Coronary artery (tissue), 2 donors: Measurements from ENCODE around the gene CPNE7.
"Not testable (repeated sequence)": the region's sequence is repeated elsewhere in the genome, so short reads cannot be mapped to it uniquely, and the experiment has no call there.

Experiments used
- DNase-seq: peaks from one replicate; pipeline ENCODE4 v3.0.0-alpha.2; 2017; ENCODE audit warnings: low spot score
- H3K27ac ChIP-seq, 2 donors: fragments of 200-600 bp; sonication (generic); one replicate each; pipeline ENCODE4 v1.5.1; 2016 to 2019
- H3K4me3 ChIP-seq: fragments of 200-600 bp; sonication (generic); 2 replicates; pipeline ENCODE4 v1.5.1; 2016; ENCODE audit warnings: mild to moderate bottlenecking, moderate library complexity
- TF ChIP-seq, protein P1 (sequence below): fragments of 200-600 bp; sonication (generic); IDR thresholded peaks from one replicate; pipeline ENCODE4 v1.5.1; 2019; ENCODE audit warnings: antibody characterized with exemption

CPNE7 gene

DNA sequence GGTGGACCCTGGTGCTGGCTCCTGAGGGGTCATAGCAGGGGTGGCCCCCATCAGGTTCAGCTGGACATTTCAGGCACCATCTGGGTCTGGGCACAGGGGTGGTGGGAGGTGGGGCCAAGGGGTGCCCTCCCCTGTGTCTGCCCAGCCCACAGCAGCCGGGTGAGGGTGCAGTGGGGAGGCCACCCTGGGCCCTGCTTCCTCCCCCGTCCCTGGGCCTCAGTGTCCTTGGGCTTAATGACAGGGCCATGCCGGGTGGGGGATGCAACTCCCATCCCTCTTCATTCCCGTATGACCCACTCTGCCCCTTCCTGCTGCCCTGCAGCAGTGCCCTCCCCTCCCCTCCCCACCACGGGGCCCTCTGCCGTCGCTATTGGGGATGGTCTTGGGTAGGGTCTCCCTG is 10.7 kb downstream of the CPNE7 start:
- TF ChIP-seq, protein P1, sequence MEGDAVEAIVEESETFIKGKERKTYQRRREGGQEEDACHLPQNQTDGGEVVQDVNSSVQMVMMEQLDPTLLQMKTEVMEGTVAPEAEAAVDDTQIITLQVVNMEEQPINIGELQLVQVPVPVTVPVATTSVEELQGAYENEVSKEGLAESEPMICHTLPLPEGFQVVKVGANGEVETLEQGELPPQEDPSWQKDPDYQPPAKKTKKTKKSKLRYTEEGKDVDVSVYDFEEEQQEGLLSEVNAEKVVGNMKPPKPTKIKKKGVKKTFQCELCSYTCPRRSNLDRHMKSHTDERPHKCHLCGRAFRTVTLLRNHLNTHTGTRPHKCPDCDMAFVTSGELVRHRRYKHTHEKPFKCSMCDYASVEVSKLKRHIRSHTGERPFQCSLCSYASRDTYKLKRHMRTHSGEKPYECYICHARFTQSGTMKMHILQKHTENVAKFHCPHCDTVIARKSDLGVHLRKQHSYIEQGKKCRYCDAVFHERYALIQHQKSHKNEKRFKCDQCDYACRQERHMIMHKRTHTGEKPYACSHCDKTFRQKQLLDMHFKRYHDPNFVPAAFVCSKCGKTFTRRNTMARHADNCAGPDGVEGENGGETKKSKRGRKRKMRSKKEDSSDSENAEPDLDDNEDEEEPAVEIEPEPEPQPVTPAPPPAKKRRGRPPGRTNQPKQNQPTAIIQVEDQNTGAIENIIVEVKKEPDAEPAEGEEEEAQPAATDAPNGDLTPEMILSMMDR = no peak
- DNase-seq = no peak
- Histone ChIP-seq H3K27ac (no peak overlapping the region), H3K4me3 (no peak overlapping the region)

DNA sequence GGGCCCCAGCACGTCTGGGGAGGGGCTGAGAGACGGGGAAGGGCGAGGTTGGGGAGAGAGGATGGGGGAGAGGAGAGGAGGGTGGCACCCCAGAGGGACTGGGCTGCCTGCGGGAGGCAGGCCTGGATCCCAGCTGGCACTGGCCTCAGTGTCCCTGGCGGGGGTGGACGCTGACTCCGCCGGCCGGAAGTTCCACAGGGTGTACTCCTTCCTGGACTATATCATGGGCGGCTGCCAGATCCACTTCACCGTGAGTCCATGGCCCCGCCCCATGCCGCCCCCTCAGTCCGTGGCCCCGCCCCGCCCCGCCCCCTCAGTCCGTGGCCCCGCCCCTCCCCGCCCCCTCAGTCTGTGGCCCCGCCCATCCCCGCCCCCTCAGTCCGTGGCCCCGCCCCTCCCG is 11.3 kb downstream of the CPNE7 start:
- Histone ChIP-seq H3K4me3 (no peak overlapping the region), H3K27ac (no peak overlapping the region)
- DNase-seq = no peak
- TF ChIP-seq, protein P1 = no peak

DNA sequence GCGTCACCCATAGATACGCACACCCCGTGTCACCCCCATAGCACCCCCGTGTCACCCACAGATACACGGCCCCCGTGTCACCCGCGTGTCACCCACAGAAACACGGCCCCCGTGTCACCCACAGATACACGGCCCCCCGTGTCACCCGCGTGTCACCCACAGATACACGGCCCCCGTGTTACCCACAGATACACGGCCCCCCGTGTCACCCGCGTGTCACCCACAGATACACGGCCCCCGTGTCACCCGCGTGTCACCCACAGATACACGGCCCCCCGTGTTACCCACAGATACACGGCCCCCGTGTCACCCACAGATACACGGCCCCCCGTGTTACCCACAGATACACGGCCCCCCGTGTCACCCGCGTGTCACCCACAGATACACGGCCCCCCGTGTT is 12.1 kb downstream of the CPNE7 start:
- not testable (repeated sequence) for DNase-seq, H3K27ac ChIP-seq, H3K4me3 ChIP-seq

DNA sequence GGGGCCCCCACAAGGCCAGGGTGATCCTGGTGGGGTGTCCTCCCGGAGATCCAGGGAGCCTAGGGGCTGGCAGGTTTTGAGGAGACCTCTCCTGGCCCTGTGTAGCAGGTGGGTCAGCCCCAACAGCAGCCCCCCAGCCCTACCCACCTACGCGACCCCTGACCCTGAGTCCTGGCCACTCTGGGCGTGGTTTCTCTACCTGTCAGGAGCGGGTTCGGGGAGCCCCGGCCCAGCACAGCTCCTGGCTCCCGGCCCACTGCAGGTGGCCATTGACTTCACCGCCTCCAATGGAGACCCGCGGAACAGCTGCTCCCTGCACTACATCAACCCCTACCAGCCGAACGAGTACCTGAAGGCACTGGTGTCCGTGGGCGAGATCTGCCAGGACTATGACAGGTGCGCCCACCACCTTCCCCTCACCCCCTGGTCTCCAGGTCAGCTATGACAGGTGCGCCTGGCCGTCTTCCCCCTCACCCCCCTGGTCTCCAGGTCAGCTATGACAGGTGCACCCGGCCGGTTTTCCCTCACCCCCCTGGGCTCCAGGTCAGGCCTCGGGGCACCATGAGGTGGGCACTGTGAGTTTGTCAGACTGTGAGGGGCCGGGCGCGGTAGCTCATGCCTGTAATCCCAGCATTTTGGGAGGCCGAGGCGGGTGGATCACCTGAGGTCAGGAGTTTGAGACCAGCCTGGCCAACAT is 13.0 kb downstream of the CPNE7 start:
- no peak for DNase-seq
- TF ChIP-seq, protein P1 = no peak
- no peak overlapping the region for H3K27ac ChIP-seq
- H3K4me3 ChIP-seq = no peak overlapping the region

DNA sequence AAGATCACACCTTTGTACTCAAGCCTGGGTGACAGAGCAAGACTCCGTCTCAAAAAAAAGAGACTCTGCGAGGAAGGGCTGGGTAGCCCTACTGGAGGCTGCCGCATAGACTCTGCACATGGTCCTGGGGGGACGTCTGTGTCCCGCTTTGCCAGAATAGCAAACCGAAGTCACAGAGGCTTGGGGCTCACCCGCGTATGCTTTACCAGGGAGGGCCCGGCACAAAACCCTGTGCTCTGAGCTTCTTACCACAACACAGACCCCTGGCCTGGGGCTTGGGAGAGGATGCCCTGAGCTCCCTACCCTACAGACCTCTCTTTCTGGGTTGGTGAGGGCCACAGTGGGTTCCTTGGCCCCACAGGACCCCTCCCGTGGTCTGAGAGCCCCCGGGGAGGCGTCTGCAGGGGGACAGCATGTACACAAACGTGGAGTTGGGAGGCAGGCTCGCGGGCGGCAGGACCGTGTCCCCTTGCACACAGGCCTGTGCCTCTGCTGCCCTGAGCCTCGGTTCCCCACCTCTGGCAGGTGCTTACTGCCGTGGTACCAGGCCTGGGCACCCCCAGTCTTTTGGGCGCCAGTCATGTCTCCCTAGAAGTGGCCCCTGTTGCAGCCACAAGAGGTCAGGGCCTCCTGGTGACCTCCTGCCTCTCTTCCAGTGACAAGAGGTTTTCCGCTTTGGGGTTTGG is 13.8 kb downstream of the CPNE7 start:
- no peak overlapping the region for H3K27ac ChIP-seq
- TF ChIP-seq, protein P1 = no peak
- DNase-seq = no peak
- no peak overlapping the region for H3K4me3 ChIP-seq

DNA sequence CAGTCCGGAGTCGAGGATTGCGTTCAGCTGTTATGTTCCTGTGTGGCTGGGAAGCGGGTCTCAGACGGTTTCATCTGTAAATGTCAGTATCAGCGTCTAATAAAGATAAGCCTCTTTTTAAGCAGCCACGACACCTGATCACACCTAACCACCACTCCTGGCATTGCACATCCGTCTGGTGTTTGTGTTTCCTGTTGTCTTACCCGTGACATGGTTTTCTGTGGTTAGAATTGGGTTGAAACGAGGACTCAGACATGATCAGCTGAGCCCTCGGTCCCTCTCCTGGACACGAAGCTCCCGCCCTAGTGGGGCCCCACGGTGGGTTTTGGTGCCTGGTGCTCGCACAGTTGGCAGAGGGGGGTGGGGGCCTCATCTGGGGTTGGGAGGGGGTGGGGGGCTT is 18.3 kb downstream of the CPNE7 start:
- H3K4me3 ChIP-seq = no peak overlapping the region
- TF ChIP-seq, protein P1 = no peak
- no peak for DNase-seq
- no peak overlapping the region for H3K27ac ChIP-seq

DNA sequence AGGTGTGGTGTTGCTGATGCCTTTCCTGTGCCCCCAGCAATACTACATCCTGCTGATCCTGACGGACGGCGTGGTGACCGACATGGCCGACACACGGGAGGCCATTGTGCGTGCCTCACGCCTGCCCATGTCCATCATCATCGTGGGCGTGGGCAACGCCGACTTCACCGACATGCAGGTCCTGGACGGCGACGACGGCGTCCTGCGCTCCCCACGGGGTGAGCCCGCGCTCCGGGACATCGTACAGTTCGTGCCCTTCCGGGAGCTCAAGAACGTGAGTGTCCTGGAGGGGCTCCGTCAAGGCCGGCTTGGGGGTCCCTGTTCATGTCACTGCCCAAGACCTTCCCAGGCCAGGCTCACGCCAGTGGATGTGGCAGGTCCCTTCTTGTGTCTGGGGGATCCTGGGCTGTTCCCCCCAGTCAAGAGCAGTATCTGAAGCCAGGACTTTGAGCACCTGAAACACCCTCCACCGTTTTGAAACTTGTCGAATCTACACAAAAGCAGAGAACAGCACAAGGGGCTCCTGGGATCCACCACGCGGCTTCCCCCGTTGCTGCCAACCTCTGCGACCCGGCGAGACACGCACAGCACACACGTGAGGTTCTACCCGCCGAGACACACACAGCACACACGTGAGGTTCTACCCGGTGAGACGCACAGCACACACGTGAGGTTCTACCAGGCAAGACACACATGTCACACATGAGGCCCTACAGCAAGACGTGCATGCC is 19.9 kb downstream of the CPNE7 start:
- no peak overlapping the region for H3K27ac ChIP-seq
- no peak overlapping the region for H3K4me3 ChIP-seq
- TF ChIP-seq, protein P1 = no peak
- no peak for DNase-seq
